ENCODE measurements around the gene PHRF1.

PHRF1 gene

GRCh38 chr11:601573-602245 lies 25.4 kb downstream of the PHRF1 start:
- no peak for DNase-seq

DNA sequence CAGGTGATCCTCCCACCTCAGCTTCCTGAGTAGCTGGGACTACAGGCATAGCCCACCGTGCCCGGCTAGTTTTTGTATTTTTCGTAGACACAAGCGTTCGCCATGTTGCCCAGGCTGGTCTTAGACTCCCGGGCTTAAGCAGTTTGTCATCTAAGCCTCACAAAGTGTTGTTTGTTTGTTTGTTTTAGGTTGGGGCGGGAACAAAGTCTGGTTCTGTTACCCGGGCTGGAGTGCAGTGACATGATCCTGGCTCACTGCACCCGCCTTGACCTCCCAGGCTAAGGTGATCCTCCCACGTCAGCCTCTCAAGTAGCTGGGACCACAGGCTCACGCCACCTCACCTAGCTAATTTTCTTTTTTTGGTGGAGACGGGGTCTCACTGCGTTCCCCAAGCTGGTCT lies 26.9 kb downstream of the PHRF1 start:
- DNase-seq: no peak

- DNase-seq: no peak
Measured at GRCh38 chr11:605286-606129, 29.2 kb downstream of the PHRF1 start.

DNA sequence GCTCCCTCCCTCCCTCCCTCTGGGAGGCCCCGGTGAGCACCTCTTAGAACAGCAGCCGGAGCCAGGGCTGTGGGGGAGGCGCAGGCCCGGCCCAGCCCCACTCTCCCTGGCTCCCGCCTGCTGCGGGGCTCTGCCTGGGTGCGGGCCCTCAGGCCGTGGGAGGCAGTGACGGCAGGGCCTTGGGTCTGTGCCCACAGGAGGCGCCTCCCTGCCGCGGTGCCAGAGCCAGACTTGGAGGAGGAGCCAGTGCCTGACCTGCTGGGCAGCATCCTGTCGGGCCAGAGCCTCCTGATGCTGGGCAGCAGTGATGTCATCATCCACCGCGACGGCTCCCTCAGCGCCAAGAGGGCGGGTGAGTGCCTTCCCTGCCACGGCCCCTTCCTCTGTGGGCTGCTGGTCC lies 30.0 kb downstream of the PHRF1 start:
- DNase-seq: no peak

DNA sequence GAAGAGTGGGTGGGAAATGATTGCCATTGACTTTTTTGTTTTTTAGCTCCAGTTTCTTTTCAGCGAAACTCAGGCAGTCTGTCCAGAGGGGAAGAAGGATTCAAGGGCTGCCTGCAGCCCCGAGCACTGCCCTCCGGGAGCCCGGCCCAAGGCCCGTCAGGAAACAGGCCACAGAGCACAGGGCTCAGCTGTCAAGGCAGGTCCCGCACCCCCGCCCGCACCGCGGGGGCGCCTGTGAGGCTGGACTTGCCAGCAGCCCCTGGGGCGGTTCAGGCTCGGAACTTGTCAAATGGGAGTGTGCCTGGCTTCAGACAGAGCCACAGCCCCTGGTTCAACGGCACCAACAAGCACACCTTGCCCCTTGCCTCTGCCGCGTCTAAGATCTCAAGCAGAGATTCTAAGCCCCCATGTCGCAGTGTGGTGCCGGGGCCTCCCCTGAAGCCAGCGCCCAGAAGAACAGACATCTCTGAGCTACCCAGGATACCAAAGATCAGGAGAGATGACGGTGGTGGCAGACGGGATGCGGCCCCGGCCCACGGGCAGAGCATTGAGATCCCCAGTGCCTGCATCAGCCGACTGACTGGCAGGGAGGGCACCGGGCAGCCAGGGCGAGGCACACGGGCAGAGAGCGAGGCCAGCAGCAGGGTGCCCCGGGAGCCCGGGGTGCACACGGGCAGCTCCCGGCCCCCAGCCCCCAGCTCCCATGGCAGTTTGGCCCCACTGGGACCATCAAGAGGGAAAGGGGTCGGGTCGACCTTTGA lies 30.9 kb downstream of the PHRF1 start:
- no peak for DNase-seq

GRCh38 chr11:607971-608659 lies 31.8 kb downstream of the PHRF1 start:
- DNase-seq: no peak

GRCh38 chr11:608791-609251 lies 32.6 kb downstream of the PHRF1 start:
- no peak for DNase-seq

DNA sequence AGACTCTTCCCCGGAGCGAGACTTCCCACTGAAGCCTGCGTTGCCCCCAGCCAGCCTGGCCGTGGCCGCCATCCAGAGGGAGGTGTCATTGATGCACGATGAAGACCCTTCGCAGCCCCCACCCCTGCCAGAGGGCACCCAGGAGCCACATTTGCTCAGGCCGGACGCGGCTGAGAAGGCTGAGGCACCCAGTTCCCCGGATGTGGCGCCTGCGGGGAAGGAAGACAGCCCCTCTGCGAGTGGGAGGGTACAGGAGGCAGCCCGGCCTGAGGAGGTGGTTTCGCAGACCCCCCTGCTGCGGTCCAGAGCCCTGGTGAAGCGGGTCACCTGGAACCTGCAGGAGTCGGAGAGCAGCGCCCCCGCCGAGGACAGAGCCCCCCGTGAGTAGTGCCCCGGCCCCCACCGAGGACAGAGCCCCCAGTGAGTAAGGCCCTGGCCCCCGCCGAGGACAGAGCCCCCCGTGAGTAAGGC lies 33.1 kb downstream of the PHRF1 start:
- DNase-seq: no peak

DNA sequence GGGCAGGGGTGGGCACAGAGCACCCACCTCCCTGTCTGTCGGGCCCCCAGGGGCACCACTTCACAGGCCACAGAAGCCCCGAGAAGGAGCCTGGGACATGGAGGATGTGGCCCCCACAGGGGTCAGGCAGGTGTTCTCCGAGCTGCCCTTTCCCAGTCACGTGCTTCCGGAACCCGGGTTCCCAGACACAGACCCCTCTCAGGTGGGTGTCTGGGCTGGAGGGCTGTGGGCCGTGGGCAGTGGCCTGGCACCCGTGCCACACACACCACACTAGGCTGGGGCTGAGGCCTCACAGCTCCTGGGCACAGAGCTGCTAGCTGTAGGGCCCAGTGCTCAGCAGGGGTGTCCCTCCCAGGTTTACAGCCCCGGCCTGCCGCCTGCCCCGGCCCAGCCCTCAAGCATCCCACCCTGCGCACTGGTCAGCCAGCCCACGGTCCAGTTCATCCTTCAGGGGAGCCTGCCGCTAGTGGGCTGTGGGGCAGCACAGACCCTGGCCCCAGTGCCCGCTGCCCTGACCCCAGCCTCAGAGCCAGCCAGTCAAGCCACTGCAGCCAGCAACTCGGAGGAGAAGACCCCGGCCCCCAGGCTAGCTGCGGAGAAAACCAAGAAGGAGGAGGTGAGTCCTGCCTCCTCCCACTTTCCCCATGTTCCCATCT lies 34.0 kb downstream of the PHRF1 start:
- no peak for DNase-seq

DNA sequence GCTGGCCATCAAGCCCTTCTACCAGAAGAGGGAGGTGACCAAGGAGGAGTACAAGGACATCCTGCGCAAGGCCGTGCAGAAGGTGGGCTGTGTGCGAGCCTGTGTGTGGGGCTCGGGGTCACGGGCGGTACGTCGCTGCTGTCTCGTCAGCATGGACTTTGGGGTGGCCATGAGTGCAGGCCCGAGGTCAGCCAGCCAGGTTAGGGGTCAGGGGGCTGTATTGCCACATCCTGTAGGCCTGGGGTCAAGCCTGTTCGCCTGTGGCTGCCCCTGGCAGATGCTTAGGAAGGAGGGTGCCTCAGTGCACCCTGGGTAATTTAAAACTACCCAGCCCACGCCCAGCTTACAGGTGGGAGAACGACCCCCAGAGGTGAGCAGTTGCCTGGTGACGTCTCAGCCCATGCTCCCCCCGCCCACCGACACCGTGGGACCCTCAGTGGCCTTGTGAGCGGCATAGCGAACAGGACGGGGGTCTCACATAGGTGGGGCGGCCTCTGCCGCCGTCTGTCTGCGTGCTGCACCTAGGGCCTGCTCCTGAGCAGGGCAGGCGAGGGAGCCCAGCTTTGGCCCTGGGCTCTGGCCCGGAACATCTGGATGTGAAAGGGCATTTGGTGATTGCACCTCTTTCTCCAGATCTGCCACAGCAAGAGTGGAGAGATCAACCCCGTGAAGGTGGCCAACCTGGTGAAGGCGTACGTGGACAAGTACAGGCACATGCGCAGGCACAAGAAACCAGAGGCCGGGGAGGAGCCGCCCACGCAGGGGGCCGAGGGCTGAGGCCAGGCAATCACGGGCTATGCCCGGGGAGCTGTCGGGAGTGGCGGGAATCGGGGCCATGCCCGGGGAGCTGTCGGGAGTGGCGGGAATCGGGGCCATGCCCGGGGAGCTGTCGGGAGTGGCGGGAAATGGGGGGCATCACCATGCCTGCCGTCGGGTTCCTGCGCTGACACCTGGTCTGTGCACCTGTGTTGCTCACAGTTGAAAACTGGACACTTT lies 35.0 kb downstream of the PHRF1 start:
- no peak for DNase-seq

GRCh38 chr11:612201-612960 lies 36.1 kb downstream of the PHRF1 start:
- DNase-seq: peak in 1 of 5 experiments; percentile 49

DNA sequence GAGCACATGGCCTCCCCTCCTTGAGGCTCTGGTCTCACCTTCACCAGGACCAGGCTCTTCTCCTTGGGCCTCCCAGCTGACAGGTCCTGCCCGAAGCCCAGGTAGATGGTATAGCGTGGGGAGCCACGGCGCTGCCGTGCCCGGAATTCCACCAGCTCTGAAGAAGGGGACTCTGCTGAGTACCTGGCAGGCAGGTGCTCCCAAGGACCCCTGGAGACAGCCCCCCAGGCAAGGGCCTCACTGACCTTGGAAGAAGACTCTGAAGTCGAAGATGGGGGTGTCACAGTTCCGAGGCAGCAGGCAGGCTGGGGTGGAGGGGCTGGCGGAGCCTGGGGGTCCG lies 36.7 kb downstream of the PHRF1 start:
- DNase-seq: no peak

DNA sequence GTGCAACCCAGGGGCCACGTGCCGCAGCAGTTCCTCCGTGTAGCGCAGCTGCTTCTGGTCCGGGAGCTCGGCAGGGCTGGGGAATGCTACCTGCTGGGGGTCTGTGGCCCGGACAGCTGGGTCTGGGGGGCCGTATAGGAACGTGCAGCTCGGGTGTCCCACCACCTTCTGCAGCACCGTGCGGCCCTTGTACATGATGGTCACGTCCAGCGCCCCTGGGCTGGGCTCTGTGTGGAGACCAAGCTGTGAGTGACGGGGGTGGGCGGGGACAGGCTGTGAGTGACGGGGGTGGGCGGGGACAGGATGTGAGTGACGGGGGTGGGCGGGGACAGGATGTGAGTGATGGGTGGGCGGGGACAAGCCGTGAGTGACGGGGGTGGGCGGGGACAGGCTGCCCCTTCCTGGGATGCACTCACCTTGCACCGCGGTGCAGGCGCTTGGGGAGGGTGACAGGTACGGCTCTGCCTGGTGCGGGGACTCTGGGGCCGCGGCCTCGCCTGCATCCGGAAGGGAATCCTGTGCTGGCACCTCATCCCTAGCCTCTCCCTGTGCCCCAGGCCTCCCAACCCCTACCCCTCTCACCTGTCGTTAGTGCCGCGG lies 37.2 kb downstream of the PHRF1 start:
- DNase-seq: peak in 4 of 5 experiments; percentile 64 to 84 (median 79)

GRCh38 chr11:614021-614622 lies 37.9 kb downstream of the PHRF1 start:
- DNase-seq: no peak

GRCh38 chr11:614623-615503 lies 38.6 kb downstream of the PHRF1 start:
- peak in 2 of 5 experiments; percentile 18 to 23 for DNase-seq

GRCh38 chr11:615504-616319 lies 39.4 kb downstream of the PHRF1 start, which contains the start of gene IRF7:
TSS of gene IRF7 (minus strand) at chr11:615950. CDS start at chr11:615364, 586 bp downstream.
- DNase-seq: peak; percentile 74 to 91 (median 80)
